HG03469 (cell line): ENCODE measurements around the gene CYP2W1.
"Not testable (repeated sequence)": the region's sequence is repeated elsewhere in the genome, so short reads cannot be mapped to it uniquely, and the experiment has no call there.

Source experiments
- ATAC-seq: cut with Tn5 transposase; IDR thresholded peaks from one replicate; pipeline ENCODE4 v1.9.1; 2021; ENCODE audit warnings: mild to moderate bottlenecking, moderate library complexity, moderate number of reproducible peaks; ENCODE audit not compliant: unreplicated experiment

CYP2W1 gene

GRCh38 chr7:992709-993607 lies 10.0 kb downstream of the CYP2W1 start:
- no peak for ATAC-seq

GRCh38 chr7:994592-995308 lies 11.8 kb downstream of the CYP2W1 start:
- no peak for ATAC-seq

- no peak for ATAC-seq
These were observed 12.6 kb downstream of the CYP2W1 start for GRCh38 chr7:995571-995970.

GRCh38 chr7:996079-996872 lies 13.3 kb downstream of the CYP2W1 start:
- no peak for ATAC-seq

GRCh38 chr7:997404-998395 lies 14.7 kb downstream of the CYP2W1 start:
- no peak for ATAC-seq

GRCh38 chr7:999149-999879 lies 16.3 kb downstream of the CYP2W1 start:
- ATAC-seq: no peak

GRCh38 chr7:999941-1000935 lies 17.3 kb downstream of the CYP2W1 start:
- ATAC-seq: no peak

- ATAC-seq: not testable (repeated sequence)
These were observed 18.2 kb downstream of the CYP2W1 start for GRCh38 chr7:1001069-1001770.

GRCh38 chr7:1002026-1002425 lies 19.0 kb downstream of the CYP2W1 start:
- not testable (repeated sequence) for ATAC-seq

GRCh38 chr7:1002445-1002844 lies 19.5 kb downstream of the CYP2W1 start:
- not testable (repeated sequence) for ATAC-seq

- ATAC-seq: no peak
These were observed 21.3 kb downstream of the CYP2W1 start for GRCh38 chr7:1004018-1004852.

GRCh38 chr7:1005303-1005702 lies 22.3 kb downstream of the CYP2W1 start:
- ATAC-seq: no peak

GRCh38 chr7:1007901-1008300 lies 24.9 kb downstream of the CYP2W1 start:
- ATAC-seq: no peak

GRCh38 chr7:1008733-1009363 lies 25.9 kb downstream of the CYP2W1 start:
- ATAC-seq: no peak

GRCh38 chr7:1009747-1010146 lies 26.8 kb downstream of the CYP2W1 start:
- no peak for ATAC-seq

- ATAC-seq: no peak
These were observed 27.2 kb downstream of the CYP2W1 start for GRCh38 chr7:1010226-1010625.
